ENCODE data around the gene ATP9B.

GRCh38 chr18:79200546-79201268 lies 131.5 kb downstream of the ATP9B start:
- TF ChIP-seq RAD21 (IDR thresholded peaks at IDR 0.05; ENCODE audit: insufficient read depth, low read depth, low read length), result no peak
- TF ChIP-seq YY1 (IDR thresholded peaks at IDR 0.05; ENCODE audit: low read depth, low read length), result no peak
- TF ChIP-seq EP300 (IDR thresholded peaks at IDR 0.05; ENCODE audit: borderline replicate concordance in 1 of 2, control insufficient read depth in 1 of 2, low read depth in 2 of 2, low read length in 2 of 2), result no peak
- TF ChIP-seq, protein P1, sequence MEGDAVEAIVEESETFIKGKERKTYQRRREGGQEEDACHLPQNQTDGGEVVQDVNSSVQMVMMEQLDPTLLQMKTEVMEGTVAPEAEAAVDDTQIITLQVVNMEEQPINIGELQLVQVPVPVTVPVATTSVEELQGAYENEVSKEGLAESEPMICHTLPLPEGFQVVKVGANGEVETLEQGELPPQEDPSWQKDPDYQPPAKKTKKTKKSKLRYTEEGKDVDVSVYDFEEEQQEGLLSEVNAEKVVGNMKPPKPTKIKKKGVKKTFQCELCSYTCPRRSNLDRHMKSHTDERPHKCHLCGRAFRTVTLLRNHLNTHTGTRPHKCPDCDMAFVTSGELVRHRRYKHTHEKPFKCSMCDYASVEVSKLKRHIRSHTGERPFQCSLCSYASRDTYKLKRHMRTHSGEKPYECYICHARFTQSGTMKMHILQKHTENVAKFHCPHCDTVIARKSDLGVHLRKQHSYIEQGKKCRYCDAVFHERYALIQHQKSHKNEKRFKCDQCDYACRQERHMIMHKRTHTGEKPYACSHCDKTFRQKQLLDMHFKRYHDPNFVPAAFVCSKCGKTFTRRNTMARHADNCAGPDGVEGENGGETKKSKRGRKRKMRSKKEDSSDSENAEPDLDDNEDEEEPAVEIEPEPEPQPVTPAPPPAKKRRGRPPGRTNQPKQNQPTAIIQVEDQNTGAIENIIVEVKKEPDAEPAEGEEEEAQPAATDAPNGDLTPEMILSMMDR (IDR thresholded peaks at IDR 0.05 in 2 of 3, conservative IDR thresholded peaks at IDR 0.05 in 1 of 3; ENCODE audit: control insufficient read depth in 2 of 3, extremely low read depth in 1 of 3, insufficient read depth in 1 of 3, low read depth in 3 of 3, low read length in 3 of 3), result no peak
- TF ChIP-seq CREB1 (IDR thresholded peaks at IDR 0.05; ENCODE audit: low read depth), result no peak
